ENCODE results near the gene SLC6A11.

SLC6A11 gene

GRCh38 chr3:10845001-10845761 is 29.2 kb downstream of the SLC6A11 start:
- DNase-seq, result no peak

GRCh38 chr3:10845839-10846656 is 30.0 kb downstream of the SLC6A11 start:
- no peak for DNase-seq

- DNase-seq, result no peak
Measured at GRCh38 chr3:10846657-10846975, 30.6 kb downstream of the SLC6A11 start.

- DNase-seq, result peak; percentile 6
Measured at GRCh38 chr3:10848261-10848660, 32.2 kb downstream of the SLC6A11 start.

- DNase-seq, result no peak
Measured at GRCh38 chr3:10852066-10852808, 36.2 kb downstream of the SLC6A11 start.

GRCh38 chr3:10855083-10855870 is 39.2 kb downstream of the SLC6A11 start:
- DNase-seq, result no peak

GRCh38 chr3:10855871-10856662 is 40.0 kb downstream of the SLC6A11 start:
- no peak for DNase-seq

GRCh38 chr3:10857235-10857634 is 41.2 kb downstream of the SLC6A11 start:
- DNase-seq, result no peak

- DNase-seq, result no peak
Measured at GRCh38 chr3:10858091-10858490, 42.1 kb downstream of the SLC6A11 start.

GRCh38 chr3:10867384-10867783 is 51.4 kb downstream of the SLC6A11 start:
- no peak for DNase-seq

GRCh38 chr3:10869460-10869859 is 53.4 kb downstream of the SLC6A11 start:
- DNase-seq, result no peak

GRCh38 chr3:10870296-10870695 is 54.3 kb downstream of the SLC6A11 start:
- DNase-seq, result no peak

- DNase-seq, result no peak
Measured at GRCh38 chr3:10873415-10873814, 57.4 kb downstream of the SLC6A11 start.

GRCh38 chr3:10875914-10876313 is 59.9 kb downstream of the SLC6A11 start:
- DNase-seq, result no peak

- no peak for DNase-seq
Measured at GRCh38 chr3:10876661-10877060, 60.6 kb downstream of the SLC6A11 start.

GRCh38 chr3:10882851-10883250 is 66.8 kb downstream of the SLC6A11 start:
- no peak for DNase-seq

- peak; percentile 6 for DNase-seq
Measured at GRCh38 chr3:10883478-10884234, 67.6 kb downstream of the SLC6A11 start.

- no peak for DNase-seq
Measured at GRCh38 chr3:10887015-10887414, 71.0 kb downstream of the SLC6A11 start.

- DNase-seq, result no peak
Measured at GRCh38 chr3:10888518-10889090, 72.6 kb downstream of the SLC6A11 start.

- DNase-seq, result no peak
Measured at GRCh38 chr3:10889206-10889960, 73.4 kb downstream of the SLC6A11 start.
